GM08714 (cell line): Measurements from ENCODE around the gene CCNC.

Experiments
- H3K4me3 ChIP-seq: fragments of 200-500 bp; sonication (Bioruptor generic); 2 replicates; pipeline ENCODE4 v1.5.1; 2014; ENCODE audit warnings: mild to moderate bottlenecking, low read length, inconsistent platforms
- ZNF274 ChIP-seq: IDR thresholded peaks from 2 replicates; pipeline ENCODE4 v1.6.1; 2012; ENCODE audit warnings: mild to moderate bottlenecking, low read depth, low read length

CCNC gene

GRCh38 chr6:99530627-99531026 lies 37.8 kb downstream of the CCNC start:
- no peak for TF ChIP-seq ZNF274

GRCh38 chr6:99522531-99522930 lies 45.9 kb downstream of the CCNC start:
- no peak overlapping the region for H3K4me3 ChIP-seq
- TF ChIP-seq ZNF274 = no peak

More at GRCh38 chr6:99530627-99531026, 37.8 kb downstream of the CCNC start:
- H3K4me3 ChIP-seq = no peak overlapping the region

- TF ChIP-seq ZNF274 = no peak
- H3K4me3 ChIP-seq = peak overlapping the region; percentile 89
Observed at GRCh38 chr6:99521633-99522151, 46.8 kb downstream of the CCNC start.

GRCh38 chr6:99520855-99521632 lies 47.4 kb downstream of the CCNC start:
- TF ChIP-seq ZNF274 = no peak
- peak overlapping the region; percentile 89 for H3K4me3 ChIP-seq

- no peak overlapping the region for H3K4me3 ChIP-seq
- no peak for TF ChIP-seq ZNF274
Observed at GRCh38 chr6:99519446-99519845, 49.0 kb downstream of the CCNC start.

GRCh38 chr6:99514089-99514488 lies 54.4 kb downstream of the CCNC start:
- H3K4me3 ChIP-seq = peak overlapping the region; percentile 97
- TF ChIP-seq ZNF274 = no peak

GRCh38 chr6:99512033-99512432 lies 56.4 kb downstream of the CCNC start:
- no peak for TF ChIP-seq ZNF274

GRCh38 chr6:99507648-99508047 lies 60.8 kb downstream of the CCNC start:
- no peak for TF ChIP-seq ZNF274
- no peak overlapping the region for H3K4me3 ChIP-seq

More at GRCh38 chr6:99512033-99512432, 56.4 kb downstream of the CCNC start:
- no peak overlapping the region for H3K4me3 ChIP-seq

- TF ChIP-seq ZNF274 = no peak
- H3K4me3 ChIP-seq = no peak overlapping the region
Observed at GRCh38 chr6:99501762-99502161, 66.7 kb downstream of the CCNC start.

GRCh38 chr6:99498421-99498820 lies 70.0 kb downstream of the CCNC start:
- H3K4me3 ChIP-seq = no peak overlapping the region
- no peak for TF ChIP-seq ZNF274

GRCh38 chr6:99495466-99495865 lies 73.0 kb downstream of the CCNC start:
- TF ChIP-seq ZNF274 = no peak
- H3K4me3 ChIP-seq = no peak overlapping the region
